ENCODE results near the gene KAT7. TPM values are rescaled to one million over a fixed set of nuclear protein-coding genes. Genes with fewer than 3 reads are reported as not detected.

The KAT7 gene
- total RNA-seq, 1 experiment from 2014 or later: 79.5 TPM

DNA sequence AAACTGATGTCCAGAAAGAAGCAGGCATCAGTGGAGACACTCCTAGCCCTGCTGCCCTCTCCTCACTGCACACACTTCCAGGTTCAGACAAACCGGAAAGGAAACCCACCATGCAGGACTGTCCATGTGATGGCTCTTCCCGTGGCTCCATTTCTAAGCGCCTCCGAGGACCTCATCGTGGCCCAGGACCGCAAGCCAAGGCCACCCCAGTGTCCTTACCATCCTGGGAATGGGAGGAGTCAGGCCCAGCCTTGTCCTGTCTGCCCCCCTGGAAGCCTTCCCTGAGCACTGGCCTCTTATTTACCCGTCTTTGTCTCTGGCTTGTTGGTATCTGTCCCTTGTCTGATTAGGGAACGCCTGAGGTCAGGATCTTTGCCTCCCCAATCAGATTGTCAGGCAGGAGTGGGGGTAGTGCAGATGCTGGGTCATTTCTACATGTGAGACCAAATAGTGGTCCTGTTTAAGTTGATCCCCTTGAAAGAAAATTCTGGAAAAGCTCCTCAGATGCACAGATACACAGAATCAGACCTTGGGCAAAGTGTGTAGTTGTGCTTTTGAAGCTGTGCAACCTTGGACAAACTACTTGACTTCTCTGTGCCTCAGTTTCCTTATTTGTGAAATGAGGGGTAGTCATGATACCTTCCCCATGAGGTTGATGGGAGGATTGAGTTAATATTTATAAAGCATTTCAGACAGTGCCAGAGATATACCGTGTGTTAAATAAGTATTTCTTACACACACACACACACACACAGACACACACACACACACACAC is 58.6 kb downstream of the KAT7 start:
- CTCF ChIA-PET: interaction anchor here (3.2 kb wide), 1 partner anchor 150 kb away, joined by 12 read pairs; no protein-coding TSS in a partner anchor
- Histone ChIP-seq H3K9me2 (ENCODE audit: insufficient read depth) (no peaks in the 10 kb centered on the region), H3K4me1 (ENCODE audit: control insufficient read depth in 1 of 2, insufficient read depth in 2 of 2, low read length in 2 of 2) (peaks cover 0 to 8% of the 10 kb centered on the region in 2 experiments; a peak in 2 of 4 replicates), H3K36me3 (ENCODE audit: control insufficient read depth in 1 of 2, insufficient read depth in 2 of 2, low read length in 2 of 2) (no peaks in the 10 kb centered on the region; a peak in 1 of 4 replicates), H2AFZ (ENCODE audit: low read depth, low read length, poor library complexity, severe bottlenecking) (no peak overlapping the region), H3K27ac (ENCODE audit: low read depth, low read length) (no peak overlapping the region), H3K27me3 (ENCODE audit: insufficient read depth, low read length) (no peaks in the 10 kb centered on the region), H3K9me3 (ENCODE audit: control insufficient read depth in 1 of 2, insufficient read depth in 1 of 2, low read depth in 1 of 2, low read length in 2 of 2) (no peaks in the 10 kb centered on the region), H3K4me3 (replicated peaks in 1 of 2; ENCODE audit: low read depth in 1 of 2, low read length in 2 of 2) (no peak overlapping the region), H4K20me1 (ENCODE audit: insufficient read depth) (no peaks in the 10 kb centered on the region), H3K79me2 (ENCODE audit: insufficient read depth, low read length) (no peaks in the 10 kb centered on the region), H3K9ac (ENCODE audit: low read length) (no peak overlapping the region), H3K4me2 (ENCODE audit: low read length) (no peak overlapping the region)
- BruUV-seq (replicated peaks): no TSS peak
- RAD21 ChIA-PET (ENCODE audit: low non-redundant PET in 1 of 2, low total read pairs in 2 of 2, uncharacterized antibody in 2 of 2, unreplicated experiment in 2 of 2): no interaction called here
- POLR2A ChIA-PET: no interaction called here
- ATAC-seq (no peak), DNase-seq (ENCODE audit: low read depth, low spot score) (no peak)
- no peak for TF ChIP-seq RAD21 (IDR thresholded peaks at IDR 0.05; ENCODE audit: low read depth)
- no peak for TF ChIP-seq EGR1 (IDR thresholded peaks at IDR 0.05; ENCODE audit: low read depth)
- no peak for TF ChIP-seq SIN3A (IDR thresholded peaks at IDR 0.05; ENCODE audit: low read depth)
- intact Hi-C loops (cut with micrococcal nuclease): no loop called here

DNA sequence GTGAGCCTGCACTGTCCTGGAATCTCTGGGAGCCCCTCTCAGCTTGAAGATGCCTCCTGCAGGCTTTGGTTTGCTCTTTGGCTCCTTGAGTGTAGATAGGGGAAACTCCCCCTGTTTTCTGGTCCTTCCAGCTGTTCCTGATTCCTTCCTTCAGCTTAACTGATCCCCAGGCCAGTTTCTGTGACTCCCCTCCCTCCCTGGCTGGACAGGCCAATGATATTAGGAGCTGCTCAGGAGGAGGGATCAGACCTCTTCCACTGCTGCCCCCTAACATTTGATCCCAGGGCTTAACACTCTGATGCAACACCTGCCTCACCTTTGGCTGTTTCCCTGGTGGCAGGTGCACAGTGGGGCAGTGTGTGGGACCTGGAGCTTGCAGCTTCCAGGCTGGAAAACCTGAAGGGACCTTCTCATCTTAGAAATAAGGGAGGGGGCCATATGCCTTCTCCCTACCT is 59.6 kb downstream of the KAT7 start, which contains the start of gene TAC4:
Gene TAC4 (minus strand): TSS at position 51 of the 455 bp plus-strand sequence. CDS start 52 bp downstream, outside the sequence.
- POLR2A ChIA-PET: no interaction called here
- Histone ChIP-seq H3K4me1 (ENCODE audit: control insufficient read depth in 1 of 2, insufficient read depth in 2 of 2, low read length in 2 of 2) (peaks cover 0 to 8% of the 10 kb centered on the region in 2 experiments; a peak in 2 of 4 replicates), H3K9ac (ENCODE audit: low read length) (no peak within 1 kb of the TSS), H3K9me3 (ENCODE audit: control insufficient read depth in 1 of 2, insufficient read depth in 1 of 2, low read depth in 1 of 2, low read length in 2 of 2) (no peaks in the 10 kb centered on the region), H3K4me3 (replicated peaks in 1 of 2; ENCODE audit: low read depth in 1 of 2, low read length in 2 of 2) (no peak within 1 kb of the TSS), H4K20me1 (ENCODE audit: insufficient read depth) (no peaks in the 10 kb centered on the region), H3K4me2 (ENCODE audit: low read length) (no peak within 1 kb of the TSS), H2AFZ (ENCODE audit: low read depth, low read length, poor library complexity, severe bottlenecking) (no peak within 1 kb of the TSS), H3K79me2 (ENCODE audit: insufficient read depth, low read length) (no peaks in the 10 kb centered on the region), H3K27ac (ENCODE audit: low read depth, low read length) (no peak within 1 kb of the TSS), H3K27me3 (ENCODE audit: insufficient read depth, low read length) (no peaks in the 10 kb centered on the region), H3K36me3 (ENCODE audit: control insufficient read depth in 1 of 2, insufficient read depth in 2 of 2, low read length in 2 of 2) (no peaks in the 10 kb centered on the region), H3K9me2 (ENCODE audit: insufficient read depth) (no peaks in the 10 kb centered on the region)
- no peak for DNase-seq (ENCODE audit: low read depth, low spot score)
- CTCF ChIA-PET: interaction anchor here (3.2 kb wide), 1 partner anchor 149 kb away, joined by 12 read pairs; no protein-coding TSS in a partner anchor
- RAD21 ChIA-PET (ENCODE audit: low non-redundant PET in 1 of 2, low total read pairs in 2 of 2, uncharacterized antibody in 2 of 2, unreplicated experiment in 2 of 2): no interaction called here
- intact Hi-C loops (cut with micrococcal nuclease): no loop called here
- ATAC-seq: no peak
- TF ChIP-seq ZFX (IDR thresholded peaks at IDR 0.05): peak; percentile 11; the same call in 1 of the 2 replicates
- no peak for TF ChIP-seq RAD21 (IDR thresholded peaks at IDR 0.05; ENCODE audit: low read depth)
- no TSS peak for BruUV-seq (replicated peaks)

Data from HCT116 (cell line).